Vagina (tissue), 2 donors: Measurements from ENCODE around the gene KCNIP4.

Source experiments
- CTCF ChIP-seq, 3 experiments: fragments of 450-650 bp in 2 of 3; fragments of 200-600 bp in 1 of 3; sonication (generic) in 1 of 3; IDR thresholded peaks; one replicate each; pipeline ENCODE4 v1.5.1; 2017 to 2019; ENCODE audit warnings: antibody characterized with exemption in 3 of 3, mild to moderate bottlenecking in 2 of 3, moderate library complexity in 2 of 3
- POLR2AphosphoS5 ChIP-seq, 2 donors: sonication (generic); formaldehyde crosslinking; IDR thresholded peaks; one replicate each; pipeline ENCODE4 v1.9.0; 2017; ENCODE audit warnings: antibody characterized with exemption in 2 of 2, mild to moderate bottlenecking in 2 of 2, low read depth in 1 of 2; ENCODE audit not compliant: insufficient read depth in 1 of 2

GRCh38 chr4:21948347-21949072, at the start of gene KCNIP4:
- TF ChIP-seq CTCF (IDR thresholded peaks at IDR 0.05) (no peak), POLR2AphosphoS5 (IDR thresholded peaks at IDR 0.05; ENCODE audit: insufficient read depth in 1 of 2, low read depth in 1 of 2) (no peak)
